T-helper 2 cell treated with Interferon-gamma antibody and Interleukin-4, amounts not matched to agents 100 ng/mL and 5 ng/mL, for 36 hours (primary cell): Measurements from ENCODE around the gene ERBIN. TPM values are rescaled to one million over a fixed set of nuclear protein-coding genes. Genes with fewer than 3 reads are reported as not detected.
"Not testable (repeated sequence)": the region's sequence is repeated elsewhere in the genome, so short reads cannot be mapped to it uniquely, and the experiment has no call there.

ENCODE experiments used
- intact Hi-C: fragments of 100-400 bp; cut with micrococcal nuclease; formaldehyde crosslinking; loops from one replicate; pipeline ENCODE4 v1.15.1; 2023
- total RNA-seq: library from RNA; stranded (reverse); gene quantifications from 2 replicates; pipeline ENCODE4 v1.2.3, GENCODE V29; 2022

ERBIN gene
- total RNA-seq, 1 donor from 2014 or later: 54.1 TPM

- intact Hi-C loops: no loop called here
These were observed 27.8 kb downstream of the ERBIN start for GRCh38 chr5:65954200-65954599.

DNA sequence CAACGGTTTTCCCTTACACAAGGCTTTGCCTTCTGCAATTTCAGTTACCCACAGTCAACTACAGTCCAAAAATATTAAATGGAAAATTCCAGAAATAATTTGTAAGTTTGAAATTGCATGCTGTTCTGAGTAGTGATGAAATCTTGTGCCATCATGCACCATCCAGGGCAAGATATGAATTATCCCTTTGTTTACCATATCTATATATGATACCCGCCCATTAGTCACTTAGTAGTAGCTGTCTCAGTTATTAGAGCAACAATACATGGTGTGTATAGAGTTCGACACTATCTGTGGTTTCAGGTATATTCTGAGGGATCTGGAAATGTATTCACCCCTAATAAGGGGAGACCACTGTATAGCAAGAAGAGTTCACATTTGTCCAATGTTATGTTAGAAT lies 29.4 kb downstream of the ERBIN start:
- intact Hi-C loops: no loop called here

DNA sequence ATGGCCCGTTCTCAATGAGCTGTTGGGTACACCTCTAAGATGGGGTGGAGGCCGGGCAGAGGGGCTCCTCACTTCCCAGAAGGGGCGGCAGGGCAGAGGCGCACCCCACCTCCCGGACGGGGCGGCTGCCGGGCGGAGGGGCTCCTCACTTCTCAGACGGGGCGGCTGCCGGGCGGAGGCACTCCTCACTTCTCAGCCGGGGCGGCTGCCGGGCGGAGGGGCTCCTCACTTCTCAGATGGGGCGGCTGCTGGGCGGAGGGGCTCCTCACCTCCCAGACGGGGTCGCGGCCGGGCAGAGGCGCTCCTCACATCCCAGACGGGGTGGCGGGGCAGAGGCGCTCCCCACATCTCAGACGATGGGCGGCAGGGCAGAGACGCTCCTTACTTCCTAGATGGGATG lies 31.3 kb downstream of the ERBIN start:
- intact Hi-C loops: not testable (repeated sequence)

- intact Hi-C loops: no loop called here
These were observed 35.3 kb downstream of the ERBIN start for GRCh38 chr5:65961633-65962032.

DNA sequence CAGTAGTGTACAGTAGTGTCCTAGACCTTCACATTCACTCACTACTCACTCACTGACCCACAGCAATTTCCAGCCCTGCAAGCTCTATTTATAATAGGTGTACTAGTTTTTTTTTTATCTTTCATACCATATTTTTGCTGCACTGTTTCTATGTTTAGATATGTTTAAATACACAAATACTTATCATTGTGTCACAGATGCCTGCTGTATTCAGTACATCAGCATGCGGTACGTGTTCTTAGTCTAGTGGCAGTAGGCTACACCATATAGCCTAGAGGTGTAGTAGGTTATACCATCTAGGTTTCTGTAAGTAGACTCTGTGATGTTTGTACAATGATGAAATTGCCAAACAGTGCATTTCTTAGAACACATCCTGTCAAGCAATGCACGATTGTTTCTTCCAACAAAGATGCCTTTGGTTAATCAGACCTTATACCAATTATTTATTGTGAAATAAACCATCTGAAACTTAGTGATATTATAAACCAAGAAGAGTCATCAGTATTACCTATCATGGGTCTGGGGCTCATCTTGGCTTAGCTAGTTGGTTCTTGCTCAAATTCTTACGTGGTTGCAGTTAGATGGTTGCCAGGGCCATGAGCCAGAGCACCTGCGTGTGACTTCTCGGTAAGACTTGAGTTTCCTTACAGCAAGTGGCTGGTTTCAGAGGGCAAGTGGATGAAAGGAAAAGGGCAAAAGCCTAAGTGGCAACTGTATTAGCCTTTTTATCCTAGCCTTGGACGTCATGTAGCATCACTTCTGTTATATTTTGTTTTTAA lies 41.1 kb downstream of the ERBIN start:
- intact Hi-C loops: loop anchor here (5.0 kb wide), 1 partner anchor 40 kb away; the partner anchor contains the start of gene ERBIN

- intact Hi-C loops: loop anchor here (5.0 kb wide), 1 partner anchor 42 kb away; the partner anchor contains the start of gene ERBIN
These were observed 43.4 kb downstream of the ERBIN start for GRCh38 chr5:65969539-65970393.

DNA sequence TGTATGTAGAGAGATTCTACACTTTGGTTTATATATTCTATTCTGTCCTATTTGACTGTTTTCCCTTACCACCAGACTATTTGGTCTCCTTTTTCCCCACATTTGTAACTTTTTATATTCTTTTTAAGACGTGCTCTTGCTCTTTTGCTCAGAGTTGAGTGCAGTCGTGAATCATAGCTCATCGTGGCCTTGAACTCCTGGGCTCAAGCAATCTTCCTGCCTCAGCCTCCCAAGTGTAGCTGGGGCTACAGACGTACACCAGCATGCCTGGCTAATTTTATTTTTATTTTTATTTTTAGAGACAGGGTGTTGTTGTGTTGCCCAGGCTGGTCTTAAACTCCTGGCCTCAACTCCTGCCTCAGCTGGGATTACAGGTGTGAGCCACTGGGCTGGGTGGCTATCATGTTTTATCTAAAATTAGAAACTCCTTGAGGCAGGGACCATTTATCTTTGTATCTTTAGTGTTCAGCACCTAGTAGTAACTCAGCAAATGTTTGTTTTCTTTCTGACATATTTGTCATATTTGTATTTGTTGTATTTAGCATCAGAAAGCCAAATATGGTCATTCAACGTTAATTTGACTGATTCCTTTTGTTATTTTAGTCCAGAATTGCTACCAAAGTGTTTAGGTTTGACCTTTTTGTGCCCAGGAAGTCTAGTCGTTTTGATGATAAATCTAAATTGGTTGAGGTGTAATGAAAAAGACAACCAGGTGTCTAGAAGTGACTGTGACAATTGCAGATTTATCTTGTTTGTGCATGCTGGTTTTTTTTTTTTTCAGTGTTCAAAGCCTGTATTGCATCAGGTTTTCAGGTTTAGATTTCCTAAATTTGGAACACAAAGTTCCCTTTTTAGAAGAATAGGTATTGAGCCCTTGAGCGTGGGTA lies 44.3 kb downstream of the ERBIN start:
- intact Hi-C loops: no loop called here

DNA sequence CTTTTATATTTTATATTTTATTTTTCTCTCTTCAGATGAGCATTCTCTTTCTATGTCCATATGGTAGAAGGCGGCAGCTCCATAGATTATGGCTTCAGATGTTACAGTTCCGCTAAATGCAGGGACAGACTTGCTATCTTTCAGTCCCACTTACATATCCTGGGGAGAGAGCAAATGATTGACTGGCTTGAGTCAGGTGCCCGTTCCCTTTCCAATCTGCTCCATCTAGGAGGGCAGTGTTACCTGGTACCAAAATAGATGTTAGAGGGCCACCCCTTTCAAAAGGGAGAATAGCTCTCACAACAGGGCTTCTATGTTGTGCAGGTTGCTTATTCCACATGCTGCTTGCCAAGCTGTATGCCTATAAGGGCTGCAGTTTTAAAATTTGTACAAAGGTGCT lies 45.3 kb downstream of the ERBIN start:
- intact Hi-C loops: no loop called here

DNA sequence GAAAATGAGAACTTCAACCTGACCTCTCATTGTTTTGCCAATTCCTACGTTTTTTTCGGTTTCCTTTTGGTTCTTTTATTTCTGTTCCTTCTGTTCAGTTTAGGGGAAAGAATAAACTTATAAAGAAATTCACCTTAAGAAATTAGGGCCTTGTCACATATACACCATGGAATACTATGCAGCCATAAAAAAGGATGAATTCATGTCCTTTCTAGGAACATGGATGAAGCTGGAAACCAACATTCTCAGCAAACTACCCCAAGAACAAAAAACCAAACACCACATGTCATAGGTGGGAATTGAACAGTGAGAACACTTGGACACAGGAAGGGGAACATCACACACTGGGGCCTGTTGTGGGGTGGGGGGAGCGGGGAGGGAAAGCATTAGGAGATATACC lies 46.5 kb downstream of the ERBIN start:
- intact Hi-C loops: not testable (repeated sequence)

- intact Hi-C loops: no loop called here
These were observed 51.9 kb downstream of the ERBIN start for GRCh38 chr5:65978251-65978650.

DNA sequence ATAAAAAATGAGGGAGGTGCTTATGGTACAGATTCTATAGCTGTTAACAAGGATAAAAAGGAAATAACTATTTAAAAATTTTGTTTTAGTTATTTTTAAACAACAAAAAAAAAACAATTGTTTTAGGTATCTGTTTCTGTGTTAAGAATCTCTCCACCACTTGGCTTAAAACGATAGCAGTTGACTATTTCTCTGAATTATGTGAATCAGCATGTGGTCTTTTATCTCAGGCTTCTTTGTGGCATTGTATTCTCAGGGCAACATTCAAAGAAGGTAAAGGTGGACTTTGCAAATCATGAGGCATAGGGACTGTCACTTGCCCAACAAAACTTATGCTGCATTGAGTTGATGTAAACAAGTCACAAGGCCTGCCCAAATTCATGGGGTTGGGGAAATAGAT lies 55.2 kb downstream of the ERBIN start:
- intact Hi-C loops: loop anchor here (5.0 kb wide), 1 partner anchor 54 kb away; the partner anchor contains the start of gene ERBIN

DNA sequence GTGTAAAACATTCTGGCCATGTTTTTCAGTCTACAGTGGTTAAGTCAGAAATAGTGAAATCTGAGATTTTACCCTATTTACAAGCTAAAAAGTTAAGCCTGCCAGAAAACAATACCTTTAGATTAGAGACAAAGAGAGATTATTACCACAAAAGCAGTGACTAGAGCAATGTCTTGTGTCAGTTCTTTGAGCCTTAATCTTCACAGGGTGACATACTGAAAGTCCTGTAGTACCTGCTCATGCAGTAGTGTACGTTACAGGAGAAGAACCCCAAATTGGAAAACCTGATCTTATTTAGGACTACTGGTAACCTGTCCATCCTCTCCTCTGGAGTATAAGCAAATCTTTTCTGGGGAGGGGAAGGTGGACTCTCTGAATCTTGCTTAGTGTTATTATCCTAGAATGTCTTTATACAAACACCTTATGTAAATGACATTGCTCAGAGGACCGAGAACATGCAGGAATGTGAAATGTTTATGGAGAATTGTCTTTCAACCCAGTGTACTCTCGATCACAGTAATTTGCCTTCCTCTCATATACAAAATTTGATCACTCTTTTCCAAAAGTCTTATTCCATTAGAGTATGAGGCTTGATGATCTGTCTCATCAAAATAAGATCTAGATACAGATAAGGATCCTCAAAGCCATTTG lies 55.7 kb downstream of the ERBIN start:
- intact Hi-C loops: loop anchor here (5.0 kb wide), 1 partner anchor 55 kb away; the partner anchor contains the start of gene ERBIN

DNA sequence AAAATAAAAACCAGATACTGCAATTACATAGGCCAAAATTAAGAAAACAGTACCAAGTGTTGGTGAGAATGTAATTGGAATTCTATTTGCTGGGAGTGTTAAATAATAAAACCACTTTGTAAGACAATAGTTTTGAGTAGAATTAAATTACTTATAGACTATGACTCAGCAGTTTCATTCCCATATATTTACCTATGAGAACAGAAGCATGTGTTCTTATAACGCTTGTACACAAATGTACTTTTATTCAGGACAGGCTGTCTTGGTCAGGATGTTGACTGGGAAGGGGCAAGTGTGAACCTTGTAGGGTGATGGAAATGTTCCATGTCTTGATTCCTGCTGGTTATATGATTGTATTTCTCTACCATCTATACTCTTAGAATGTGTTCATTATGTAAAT lies 56.3 kb downstream of the ERBIN start:
- intact Hi-C loops: loop anchor here (5.0 kb wide), 1 partner anchor 55 kb away; the partner anchor contains the start of gene ERBIN

DNA sequence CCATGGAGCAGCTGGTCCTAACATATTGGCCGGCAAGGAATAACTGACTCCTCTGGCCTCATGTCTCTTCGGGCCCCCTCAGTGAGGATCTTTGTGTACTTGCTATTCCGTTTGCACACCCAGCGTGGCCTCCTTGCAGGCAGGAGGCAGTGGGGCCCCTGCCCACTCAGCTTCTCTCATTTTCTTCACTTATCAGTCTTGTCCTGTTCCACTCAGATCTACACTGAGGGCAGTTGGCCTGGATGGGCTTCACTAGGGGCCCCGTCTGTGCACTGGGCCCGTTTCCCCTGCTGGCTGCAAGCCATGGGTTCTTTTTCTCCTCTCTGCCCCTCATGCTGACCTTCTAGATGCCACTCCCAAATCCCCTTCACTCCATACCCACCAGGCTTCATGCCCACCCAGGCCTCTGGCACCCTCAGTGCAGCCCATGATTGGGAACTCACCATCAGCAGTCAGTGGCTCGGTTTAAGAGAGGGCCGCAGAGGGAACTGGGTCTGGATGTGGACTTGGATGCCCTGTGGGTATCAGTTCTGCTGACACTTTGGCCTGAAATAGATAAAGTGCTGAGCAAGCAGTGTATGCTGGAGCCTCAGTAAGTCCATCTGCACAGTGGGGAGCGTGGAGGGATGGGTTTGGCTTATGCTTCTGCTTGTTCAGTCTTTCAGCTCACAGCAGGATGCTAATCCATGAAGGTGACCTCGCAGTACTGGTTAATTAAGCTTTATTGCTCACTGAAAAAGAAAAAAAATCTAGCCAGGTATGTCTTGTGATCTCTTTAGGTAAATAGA lies 57.9 kb downstream of the ERBIN start:
- intact Hi-C loops: loop anchor here (5.0 kb wide), 1 partner anchor 57 kb away; the partner anchor contains the start of gene ERBIN

GRCh38 chr5:65986050-65986451 lies 59.7 kb downstream of the ERBIN start:
- intact Hi-C loops: no loop called here

- intact Hi-C loops: no loop called here
These were observed 60.4 kb downstream of the ERBIN start for GRCh38 chr5:65986796-65987195.

DNA sequence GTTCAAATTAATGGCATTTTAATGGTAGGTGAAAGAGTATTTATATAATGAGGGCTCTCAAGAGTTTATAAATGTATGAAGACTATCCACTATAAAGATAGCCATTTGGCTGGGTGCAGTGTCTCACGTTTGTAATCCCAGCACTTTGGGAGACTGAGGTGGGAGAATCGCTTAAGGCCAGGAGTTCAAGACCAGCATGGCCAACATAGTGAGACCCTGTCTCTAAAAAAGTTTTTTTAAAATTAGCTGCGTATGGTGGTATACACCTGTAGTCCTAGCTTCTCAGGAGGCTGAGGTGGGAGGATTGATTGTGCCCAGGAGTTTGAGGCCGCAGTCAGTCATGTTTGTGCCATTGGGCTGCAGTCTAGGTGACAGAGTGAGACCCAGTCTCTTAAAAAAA lies 61.6 kb downstream of the ERBIN start:
- intact Hi-C loops: no loop called here

- intact Hi-C loops: no loop called here
These were observed 62.8 kb downstream of the ERBIN start for GRCh38 chr5:65989158-65989557.

GRCh38 chr5:65992630-65993029 lies 66.3 kb downstream of the ERBIN start:
- intact Hi-C loops: no loop called here
